IMR-90 (cell line): ENCODE data around the gene ZNF609. TPM values are rescaled to one million over a fixed set of nuclear protein-coding genes. Genes with fewer than 3 reads are reported as not detected.

Source experiments
- ATAC-seq: fragments of 200-7000 bp; cut with Tn5 transposase; 2 replicates; pipeline ENCODE4 v1.9.1; 2020; ENCODE audit warnings: low read depth, mild to moderate bottlenecking, moderate library complexity
- BruUV-seq: library from RNA; stranded (reverse); fragments of 400-500 nt; replicated peaks from 2 replicates; lab custom pipeline; 2021; lab: Mats Ljungman, UMichigan
- CTCF ChIA-PET: fragments of 300-600 bp; formaldehyde crosslinking; extraction: SDS; loops from one replicate; lab custom pipeline; 2021; ENCODE audit warnings: antibody characterized with exemption; lab: Yijun Ruan, JAX
- POLR2A ChIA-PET: fragments of 300-600 bp; sonication (Branson Sonifier 250); formaldehyde crosslinking; loops from one replicate; lab custom pipeline; 2022; ENCODE audit warnings: antibody characterized with exemption; ENCODE audit not compliant: unreplicated experiment; lab: Charles Lee
- DNase-seq: peaks from one replicate; pipeline ENCODE4 v3.0.0; 2013
- H2AFZ ChIP-seq: replicated peaks from 2 replicates; pipeline ENCODE3; 2013; ENCODE audit warnings: low read length, mild to moderate bottlenecking; ENCODE audit not compliant: poor library complexity
- H2AK5ac ChIP-seq: 2 replicates; pipeline ENCODE4 v1.6.1; 2013; ENCODE audit warnings: low read depth, low read length, inconsistent platforms
- H2AK9ac ChIP-seq: replicated peaks from 2 replicates; pipeline ENCODE3; 2013; ENCODE audit warnings: mild to moderate bottlenecking, low read depth, low read length, moderate library complexity; ENCODE audit not compliant: poor library complexity
- H2BK120ac ChIP-seq: 2 replicates; pipeline ENCODE4 v1.6.1; 2013; ENCODE audit warnings: low read depth, low read length, inconsistent platforms
- H2BK15ac ChIP-seq: 3 replicates; pipeline ENCODE4 v1.6.1; 2013; ENCODE audit warnings: low read depth, low read length, inconsistent platforms
- H2BK20ac ChIP-seq: 2 replicates; pipeline ENCODE4 v1.6.1; 2013; ENCODE audit warnings: low read depth, mild to moderate bottlenecking, inconsistent platforms, low read length, moderate library complexity
- H2BK5ac ChIP-seq: 2 replicates; pipeline ENCODE4 v1.6.1; 2013; ENCODE audit warnings: mild to moderate bottlenecking, low read depth, low read length, inconsistent platforms; ENCODE audit not compliant: poor library complexity, severe bottlenecking
- H3K14ac ChIP-seq: replicated peaks from 2 replicates; pipeline ENCODE4 v1.6.1; 2013; ENCODE audit warnings: low read depth, low read length, inconsistent platforms
- H3K18ac ChIP-seq: 2 replicates; pipeline ENCODE4 v1.6.1; 2013; ENCODE audit warnings: low read depth, low read length, control low read depth
- H3K23ac ChIP-seq: 2 replicates; pipeline ENCODE4 v1.6.1; 2013; ENCODE audit warnings: low read depth, low read length, inconsistent platforms
- H3K27ac ChIP-seq: 2 replicates; pipeline ENCODE4 v1.5.1; 2013; ENCODE audit warnings: mild to moderate bottlenecking, control low read depth, low read length; ENCODE audit not compliant: insufficient read depth
- H3K27me3 ChIP-seq: 2 replicates; pipeline ENCODE4 v1.6.1; 2013; ENCODE audit warnings: low read length; ENCODE audit not compliant: control insufficient read depth, insufficient read depth
- H3K36me3 ChIP-seq: 2 replicates; pipeline ENCODE4 v1.6.1; 2013; ENCODE audit warnings: low read length, mixed read lengths; ENCODE audit not compliant: control insufficient read depth, insufficient read depth
- H3K4ac ChIP-seq: 2 replicates; pipeline ENCODE4 v1.6.1; 2013; ENCODE audit warnings: low read depth, low read length, inconsistent platforms
- H3K4me1 ChIP-seq: 2 replicates; pipeline ENCODE4 v1.6.1; 2013; ENCODE audit warnings: low read length, mixed read lengths; ENCODE audit not compliant: control insufficient read depth, insufficient read depth
- H3K4me2 ChIP-seq: 2 replicates; pipeline ENCODE4 v1.6.1; 2013; ENCODE audit warnings: low read depth, mild to moderate bottlenecking, control low read depth, low read length, moderate library complexity
- H3K4me3 ChIP-seq: 2 replicates; pipeline ENCODE4 v1.5.1; 2013; ENCODE audit warnings: low read depth, mild to moderate bottlenecking, control low read depth, low read length, moderate library complexity; ENCODE audit not compliant: insufficient read depth
- H3K56ac ChIP-seq: 2 replicates; pipeline ENCODE4 v1.6.1; 2013; ENCODE audit warnings: low read length, inconsistent platforms; ENCODE audit not compliant: insufficient read depth; ENCODE audit errors: extremely low read depth
- H3K79me1 ChIP-seq, 2 experiments: 2 replicates each; pipeline ENCODE4 v1.6.1; 2013; ENCODE audit warnings: low read length in 2 of 2, inconsistent platforms in 1 of 2, low read depth in 1 of 2
- H3K9ac ChIP-seq: 2 replicates; pipeline ENCODE4 v1.6.1; 2013; ENCODE audit warnings: low read depth, low read length, control low read depth
- H3K9me1 ChIP-seq: 2 replicates; pipeline ENCODE4 v1.6.1; 2013; ENCODE audit warnings: low read length, inconsistent platforms; ENCODE audit not compliant: insufficient read depth
- H3K9me3 ChIP-seq: 2 replicates; pipeline ENCODE4 v1.6.1; 2013; ENCODE audit warnings: low read length; ENCODE audit not compliant: control insufficient read depth, insufficient read depth
- H4K20me1 ChIP-seq: 2 replicates; pipeline ENCODE4 v1.6.1; 2013; ENCODE audit warnings: low read length, inconsistent platforms; ENCODE audit not compliant: insufficient read depth
- H4K5ac ChIP-seq: 2 replicates; pipeline ENCODE4 v1.6.1; 2013; ENCODE audit warnings: mild to moderate bottlenecking, low read depth, low read length, control low read depth
- H4K8ac ChIP-seq, 2 experiments: 2 replicates each; pipeline ENCODE4 v1.6.1; 2013; ENCODE audit warnings: low read depth in 2 of 2, low read length in 2 of 2, control low read depth in 1 of 2, inconsistent platforms in 1 of 2
- H4K91ac ChIP-seq: 2 replicates; pipeline ENCODE4 v1.6.1; 2013; ENCODE audit warnings: low read depth, low read length, inconsistent platforms; ENCODE audit not compliant: insufficient read depth
- BHLHE40 ChIP-seq: fragments of 150-350 bp; IDR thresholded peaks from 2 replicates; pipeline ENCODE4 v1.6.1; 2016; ENCODE audit warnings: mild to moderate bottlenecking, low read depth, low read length
- CEBPB ChIP-seq: IDR thresholded peaks from 2 replicates; pipeline ENCODE4 v1.6.1; 2012; ENCODE audit warnings: low read depth, low read length, improper control_type of control experiment
- CHD1 ChIP-seq: IDR thresholded peaks from 2 replicates; pipeline ENCODE4 v1.6.1; 2012; ENCODE audit warnings: low read depth, low read length, improper control_type of control experiment
- CTCF ChIP-seq: conservative IDR thresholded peaks from 2 replicates; pipeline ENCODE4 v1.5.1; 2012; ENCODE audit warnings: mild to moderate bottlenecking, low read depth, low read length, improper control_type of control experiment
- ELK1 ChIP-seq: fragments of 150-350 bp; IDR thresholded peaks from 2 replicates; pipeline ENCODE4 v1.6.1; 2016; ENCODE audit warnings: low read depth, mild to moderate bottlenecking, low read length, moderate library complexity, borderline replicate concordance
- FOS ChIP-seq: fragments of 150-350 bp; IDR thresholded peaks from 2 replicates; pipeline ENCODE4 v1.6.1; 2016; ENCODE audit warnings: low read depth, low read length
- MAFK ChIP-seq: IDR thresholded peaks from 2 replicates; pipeline ENCODE4 v1.6.1; 2012; ENCODE audit warnings: low read depth, low read length, improper control_type of control experiment
- MAZ ChIP-seq: IDR thresholded peaks from 2 replicates; pipeline ENCODE4 v1.6.1; 2012; ENCODE audit warnings: low read depth, mild to moderate bottlenecking, low read length, improper control_type of control experiment, moderate library complexity, borderline replicate concordance
- MXI1 ChIP-seq: IDR thresholded peaks from 2 replicates; pipeline ENCODE4 v1.6.1; 2012; ENCODE audit warnings: low read depth, mild to moderate bottlenecking, low read length, moderate library complexity, borderline replicate concordance
- NFE2L2 ChIP-seq: fragments of 150-350 bp; IDR thresholded peaks from 2 replicates; pipeline ENCODE4 v1.6.1; 2016; ENCODE audit warnings: low read depth, mild to moderate bottlenecking, low read length
- POLR2A ChIP-seq: IDR thresholded peaks from 2 replicates; pipeline ENCODE4 v1.6.1; 2012; ENCODE audit warnings: mild to moderate bottlenecking, low read depth, low read length
- RAD21 ChIP-seq: IDR thresholded peaks from 2 replicates; pipeline ENCODE4 v1.6.1; 2012; ENCODE audit warnings: low read length, improper control_type of control experiment
- RCOR1 ChIP-seq: IDR thresholded peaks from 2 replicates; pipeline ENCODE4 v1.6.1; 2012; ENCODE audit warnings: mild to moderate bottlenecking, low read length, improper control_type of control experiment; ENCODE audit not compliant: insufficient replicate concordance
- RFX5 ChIP-seq: IDR thresholded peaks from 2 replicates; pipeline ENCODE4 v1.8.0; 2012; ENCODE audit warnings: low read depth, mild to moderate bottlenecking, low read length, moderate library complexity
- SMC3 ChIP-seq: fragments of 150-350 bp; IDR thresholded peaks from 2 replicates; pipeline ENCODE4 v1.6.1; 2016; ENCODE audit warnings: low read depth, mild to moderate bottlenecking, antibody characterized with exemption, low read length, moderate library complexity
- USF2 ChIP-seq: fragments of 150-350 bp; IDR thresholded peaks from 2 replicates; pipeline ENCODE4 v1.6.1; 2017; ENCODE audit warnings: mild to moderate bottlenecking, antibody characterized with exemption, low read length, low read depth
- WGBS, 2 experiments: methylation state at CpG; one replicate each; pipeline versions ENCODE4 v1.1.5 to v1.1.7; 2013; ENCODE audit warnings: missing lambda C conversion rate in 2 of 2; ENCODE audit not compliant: insufficient read length in 1 of 2; ENCODE audit errors: extremely low coverage in 2 of 2; 5-methylcytosine and 5-hydroxymethylcytosine counted together
- dilution Hi-C: fragments of 300-500 bp; cut with HindIII; formaldehyde crosslinking; loops from one replicate; pipeline ENCODE4 v1.14.3; 2018; ENCODE audit warnings: low sequenced_read_pairs; ENCODE audit not compliant: unreplicated experiment
- in situ Hi-C: fragments of 300-500 bp; cut with MboI; formaldehyde crosslinking; loops from 3 replicates; pipeline ENCODE4 v1.14.3; 2019; ENCODE audit warnings: low sequenced_read_pairs, inconsistent platforms, mixed read lengths
- intact Hi-C: fragments of 100-400 bp; cut with micrococcal nuclease; formaldehyde crosslinking; loops from 2 replicates; pipeline ENCODE4 v1.10.0; 2022
- polyA plus RNA-seq, 3 experiments: library from polyadenylated mRNA; depleted of rRNA; stranded (reverse); fragments of >200 nt; gene quantifications; 2 replicates each; pipeline ENCODE4 v1.2.3, GENCODE V29; 2012; ENCODE audit warnings: low replicate concordance in 1 of 3
- total RNA-seq: library from RNA; depleted of rRNA; stranded (reverse); fragments of >200 nt; gene quantifications from 2 replicates; pipeline ENCODE4 v1.2.3, GENCODE V29; 2012

ZNF609 gene
- total and polyA plus RNA-seq, 2 of the 4 experiments (the other 2 are of a cell fraction), result 10.4 to 12.5 TPM

GRCh38 chr15:64688770-64689169 is 228.4 kb downstream of the ZNF609 start:
- WGBS, 2 experiments, result 90% methylated on average over 2 of the region's 3 CpGs; no CpG with 5 or more reads in 1 of the 2 experiments
- no peak overlapping the region for H3K4me2 ChIP-seq
- H2AK9ac ChIP-seq, result no peak overlapping the region
- H4K8ac ChIP-seq, result no peak overlapping the region
- H3K79me1 ChIP-seq, result peaks cover 29 to 53% of the 10 kb centered on the region in 2 experiments
- ATAC-seq (no peak), DNase-seq (no peak)
- H3K27ac ChIP-seq, result no peak overlapping the region
- H3K23ac ChIP-seq, result no peak overlapping the region
- no peak overlapping the region for H4K5ac ChIP-seq
- peaks cover 9% of the 10 kb centered on the region for H3K4me1 ChIP-seq
- dilution Hi-C loops (no loop called here), in situ Hi-C loops (no loop called here), intact Hi-C loops (no loop called here)
- H3K18ac ChIP-seq, result no peak overlapping the region
- no peak overlapping the region for H3K9ac ChIP-seq
- H2BK120ac ChIP-seq, result no peak overlapping the region
- BruUV-seq, result no TSS peak
- peaks cover 62% of the 10 kb centered on the region for H3K36me3 ChIP-seq
- ChIA-PET POLR2A (interaction anchor here (0.7 kb wide), 1 partner anchor 203 kb away, joined by 4 read pairs; no protein-coding TSS in a partner anchor), CTCF (no interaction called here)
- H3K4me3 ChIP-seq, result no peak overlapping the region
- H3K9me1 ChIP-seq, result peaks cover 4% of the 10 kb centered on the region
- H3K14ac ChIP-seq, result no peak overlapping the region
- H4K91ac ChIP-seq, result no peak overlapping the region
- H2AFZ ChIP-seq, result no peak overlapping the region
- H3K9me3 ChIP-seq, result no peaks in the 10 kb centered on the region
- H3K4ac ChIP-seq, result no peak overlapping the region
- no peak overlapping the region for H2BK5ac ChIP-seq
- H4K20me1 ChIP-seq, result peaks cover 22% of the 10 kb centered on the region
- no peak overlapping the region for H2BK20ac ChIP-seq
- TF ChIP-seq CEBPB (no peak), MXI1 (no peak), ELK1 (no peak), RFX5 (no peak), FOS (no peak), NFE2L2 (no peak), CHD1 (no peak), MAFK (no peak), MAZ (no peak), RCOR1 (no peak), POLR2A (no peak), CTCF (no peak), USF2 (no peak), SMC3 (no peak), BHLHE40 (no peak), RAD21 (no peak)
- H3K56ac ChIP-seq, result no peak overlapping the region
- no peak overlapping the region for H2AK5ac ChIP-seq
- H2BK15ac ChIP-seq, result no peak overlapping the region
- no peaks in the 10 kb centered on the region for H3K27me3 ChIP-seq
